Femur (tissue), 1 donor: ENCODE measurements around the gene HAAO.

Experiments used
- DNase-seq: peaks from one replicate; pipeline ENCODE4 v3.0.0-alpha.2; 2017

Gene HAAO

DNA sequence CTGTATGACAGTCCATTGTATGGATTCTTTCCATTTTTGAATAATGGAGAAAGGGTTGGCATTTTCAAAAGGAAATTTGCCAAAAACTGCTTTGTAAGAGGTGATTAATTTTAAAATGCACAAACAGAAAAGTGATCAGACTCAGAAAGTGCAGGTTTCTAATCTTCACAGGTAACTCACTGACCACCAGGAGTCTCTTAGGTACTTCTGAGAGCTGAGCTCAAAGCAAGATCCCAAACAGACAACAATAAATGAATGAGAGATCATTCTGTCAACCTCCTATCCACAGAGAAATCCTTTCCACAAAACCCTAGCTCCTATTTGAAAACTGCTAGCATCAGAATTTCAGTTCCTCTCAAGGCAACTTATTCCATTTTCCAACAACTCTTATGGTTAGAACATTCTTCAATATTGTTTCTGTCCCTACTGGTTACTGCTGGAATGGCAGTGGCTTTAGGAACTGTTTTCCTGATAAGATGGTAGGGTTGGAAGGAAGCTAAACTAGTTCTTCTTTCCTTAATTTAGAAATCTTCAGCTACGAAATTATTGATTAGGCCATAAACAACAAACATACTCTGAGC lies 20.6 kb upstream of the HAAO start:
- no peak for DNase-seq

DNA sequence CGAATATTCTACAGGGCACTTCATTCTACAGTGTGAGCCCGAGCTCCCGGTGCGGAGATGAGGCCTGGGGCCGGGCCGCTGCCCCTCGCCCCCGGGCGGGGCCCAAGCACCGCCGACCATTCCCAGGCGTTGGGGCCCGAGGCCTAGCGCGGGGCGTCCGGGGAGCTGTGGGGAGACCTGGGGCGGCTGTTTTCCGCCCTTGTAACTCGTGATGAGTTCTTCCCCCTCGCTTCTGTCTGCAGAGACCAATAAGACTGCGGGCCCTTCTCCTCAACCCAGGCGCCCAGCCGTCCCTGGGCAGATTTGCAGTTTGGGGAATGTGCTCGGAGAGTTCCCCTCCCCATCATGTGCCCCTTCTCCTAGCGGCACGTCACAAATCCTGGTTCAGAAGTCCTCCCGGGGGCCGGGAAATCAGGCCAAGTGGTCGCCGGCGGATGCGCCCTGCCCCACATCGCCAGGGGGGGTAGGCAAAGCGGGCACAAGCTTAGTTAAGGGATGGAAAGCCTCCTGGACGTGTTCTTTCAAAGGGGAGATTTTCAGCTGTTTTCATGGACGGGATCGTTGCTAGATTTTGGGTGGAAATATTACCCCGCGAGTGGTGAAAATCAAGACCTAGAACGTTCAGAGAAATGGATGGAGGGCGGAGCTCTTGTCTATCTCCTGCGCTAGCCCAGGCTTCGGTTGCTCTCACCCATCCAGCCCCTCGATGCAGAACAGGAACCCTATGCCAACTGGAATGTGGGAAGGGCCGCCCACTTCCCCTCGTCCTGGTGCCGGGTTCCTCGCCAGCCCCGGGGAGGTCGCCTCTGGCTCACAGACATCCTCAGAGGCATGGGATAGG lies 18.8 kb upstream of the HAAO start:
- peak; percentile 79 for DNase-seq

DNA sequence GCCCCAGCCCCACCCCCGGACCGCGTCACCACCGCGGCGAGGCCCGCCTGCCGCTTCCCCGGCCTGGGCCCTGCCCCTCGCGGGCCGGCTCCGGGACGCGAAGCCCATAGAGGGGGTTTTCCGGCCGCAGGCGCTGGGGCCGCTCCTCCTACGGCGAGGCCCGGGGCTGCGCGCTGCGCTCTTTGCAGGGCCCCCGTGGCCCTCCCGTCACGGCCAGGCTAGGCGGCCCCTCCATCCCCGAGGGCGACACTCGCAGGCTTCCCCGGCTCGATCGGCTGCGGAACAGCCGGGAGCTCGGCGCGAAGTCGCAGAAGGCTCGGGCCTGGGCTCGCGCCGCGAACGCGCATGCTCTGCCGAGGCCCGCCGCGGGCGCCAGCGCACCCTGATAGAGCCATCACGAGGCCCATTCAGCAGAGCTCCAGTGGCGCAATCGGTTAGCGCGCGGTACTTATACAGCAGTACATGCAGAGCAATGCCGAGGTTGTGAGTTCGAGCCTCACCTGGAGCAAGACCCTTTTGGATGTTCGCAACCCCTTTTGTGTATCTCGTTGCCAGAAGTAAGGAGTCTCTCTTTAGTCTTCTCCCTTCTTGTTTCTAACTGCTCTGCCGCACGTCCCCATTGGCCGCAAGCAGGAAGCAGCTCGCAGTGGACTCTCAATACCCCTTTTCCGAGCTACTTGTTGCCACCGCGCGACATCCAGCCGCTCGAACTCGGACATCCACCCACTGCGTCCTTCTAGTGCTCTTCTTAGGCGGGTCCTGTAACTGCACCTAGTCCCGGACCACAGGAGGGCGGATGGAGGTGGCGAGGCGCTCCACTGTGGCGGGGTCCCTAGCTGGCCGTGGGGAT lies 18.0 kb upstream of the HAAO start:
- DNase-seq, result peak; percentile 98

DNA sequence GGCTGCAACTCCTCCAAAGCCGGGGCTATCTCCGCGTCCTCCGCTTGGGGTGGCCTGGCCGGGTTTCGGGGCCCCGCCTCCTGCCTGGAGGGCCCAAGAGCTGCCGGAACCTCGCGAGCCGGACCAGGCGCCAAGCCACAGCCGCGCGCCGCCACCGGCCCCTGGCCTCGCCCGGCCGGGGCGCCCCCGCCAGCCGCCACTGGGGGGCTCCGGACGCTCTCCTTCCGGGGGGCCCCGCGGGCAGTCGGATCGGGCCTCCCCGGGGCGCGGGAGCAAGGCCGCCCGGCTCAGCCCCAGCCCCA lies 17.4 kb upstream of the HAAO start:
- DNase-seq, result peak; percentile 91

DNA sequence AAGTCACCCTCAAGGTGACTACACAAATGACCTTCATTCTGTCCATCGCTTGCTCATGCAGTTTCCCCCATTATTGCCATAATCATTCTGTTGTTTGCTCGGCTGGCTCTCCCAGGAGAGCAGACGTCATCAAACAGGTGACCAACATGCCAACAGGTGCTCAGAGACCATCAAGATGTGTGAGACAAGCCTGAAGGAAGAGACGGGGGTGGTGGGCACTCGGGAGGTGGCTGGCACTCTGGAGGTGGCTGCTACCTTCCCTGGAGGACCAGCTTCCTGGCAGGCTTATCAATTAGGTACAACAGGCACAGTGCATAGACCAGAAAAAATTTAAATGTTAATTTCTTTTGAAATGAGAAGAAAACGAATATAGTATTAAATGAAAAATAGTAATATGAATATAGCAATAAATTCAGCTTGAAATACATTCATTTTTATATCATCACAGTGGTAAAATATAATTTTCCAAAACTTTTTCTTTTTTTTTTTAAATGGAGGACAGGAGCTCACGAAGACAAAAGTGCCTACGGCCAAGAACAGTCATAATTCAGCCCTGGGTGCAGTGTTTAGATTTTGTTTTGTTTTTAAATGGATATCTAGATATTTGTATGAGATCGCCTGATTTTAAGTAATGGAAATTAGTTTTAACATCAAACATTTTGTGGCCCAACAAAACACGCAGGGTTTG lies 16.9 kb upstream of the HAAO start:
- no peak for DNase-seq

DNA sequence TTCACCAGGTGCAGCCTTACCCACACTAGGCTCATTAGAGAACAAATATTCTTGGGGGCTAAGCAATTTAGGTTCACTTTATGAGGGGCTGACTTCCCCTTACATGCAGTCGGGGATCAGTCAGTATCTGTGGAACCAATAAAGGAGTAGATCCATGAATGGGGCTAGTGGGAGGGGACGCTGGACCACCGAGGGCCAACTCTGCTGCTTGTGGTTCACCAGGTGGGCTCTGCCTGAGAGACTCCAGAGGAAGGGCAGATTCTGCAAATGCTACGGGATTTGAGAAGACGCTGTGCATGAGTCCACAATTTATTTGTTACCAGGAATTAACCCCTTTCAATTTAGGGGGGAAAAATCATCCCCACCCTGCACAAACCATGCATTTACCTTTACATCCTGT lies 15.9 kb upstream of the HAAO start:
- DNase-seq, result no peak

DNA sequence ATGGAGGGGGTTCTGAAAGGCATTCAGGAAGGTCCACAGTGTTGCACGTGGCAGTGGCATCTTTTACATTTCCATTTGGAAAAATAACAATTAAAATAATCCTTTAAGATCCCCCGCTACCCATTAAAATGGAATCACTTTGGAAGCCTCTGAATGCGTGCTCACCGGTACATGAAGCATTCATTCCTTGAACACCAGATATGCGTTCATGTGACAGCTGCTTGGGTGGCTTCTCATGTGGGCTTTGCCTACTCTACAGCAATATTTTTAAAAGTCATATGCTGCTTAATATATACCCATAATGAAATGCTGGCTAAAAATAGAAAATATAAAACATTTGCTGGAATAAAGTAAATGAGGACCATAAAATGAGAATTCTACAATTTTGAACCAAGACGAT lies 14.4 kb upstream of the HAAO start:
- no peak for DNase-seq

DNA sequence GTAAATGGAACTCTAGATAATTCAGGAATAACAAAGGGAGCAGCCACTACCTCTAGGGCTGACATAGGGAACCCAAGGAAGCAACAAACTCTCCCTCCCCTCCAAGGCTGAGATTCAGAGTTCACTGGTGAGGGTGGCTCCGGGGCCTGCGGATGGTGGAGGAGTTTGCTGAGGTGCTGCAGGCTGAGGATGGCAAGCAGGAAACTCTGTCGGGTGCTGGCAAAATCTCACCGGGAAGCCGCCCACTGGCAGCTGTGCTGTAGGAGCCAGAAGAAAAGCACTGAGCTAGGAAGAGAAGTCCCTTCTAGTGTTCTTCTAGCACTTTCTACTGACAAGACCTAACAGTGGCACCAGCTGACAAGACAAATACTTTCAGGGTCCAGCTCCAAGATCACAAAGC lies 12.5 kb upstream of the HAAO start:
- no peak for DNase-seq

DNA sequence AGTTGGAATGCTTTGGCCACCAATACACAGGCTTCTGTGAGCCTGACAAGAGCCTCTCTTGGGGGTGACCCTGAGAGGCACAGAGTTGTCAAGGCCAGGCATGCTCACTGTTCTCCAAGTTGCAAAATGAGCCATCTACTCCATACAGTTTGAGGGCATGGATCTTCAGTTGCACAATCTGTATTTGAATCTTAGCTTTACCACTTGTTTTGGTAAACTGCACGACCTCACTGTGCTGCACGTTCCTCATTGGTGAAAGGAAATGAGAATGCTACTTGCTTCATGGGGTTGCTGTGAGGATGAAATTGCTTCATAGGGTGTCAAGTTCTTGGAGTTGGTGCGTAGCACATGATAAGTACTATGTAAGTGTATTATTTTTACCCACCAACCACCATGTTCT lies 12.0 kb upstream of the HAAO start:
- no peak for DNase-seq

DNA sequence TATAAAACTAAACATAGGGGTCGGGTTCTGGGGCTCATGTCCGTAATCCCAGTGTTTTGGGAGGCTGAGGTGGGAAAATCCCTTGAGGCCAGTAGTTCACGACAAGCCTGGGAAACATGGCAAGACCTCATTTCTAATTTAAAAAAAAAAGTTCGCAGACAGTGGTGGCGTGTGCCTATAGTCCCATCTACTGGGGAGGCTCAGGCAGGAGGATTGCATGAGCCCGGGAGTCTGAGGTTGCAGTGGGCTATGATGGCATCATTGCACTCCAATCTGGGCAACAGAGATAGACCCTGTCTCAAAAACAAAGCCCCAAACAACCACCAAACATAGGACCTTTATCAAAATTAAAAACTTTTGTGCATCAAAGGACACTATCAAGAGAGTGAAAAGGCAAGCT lies 9.8 kb upstream of the HAAO start:
- no peak for DNase-seq

DNA sequence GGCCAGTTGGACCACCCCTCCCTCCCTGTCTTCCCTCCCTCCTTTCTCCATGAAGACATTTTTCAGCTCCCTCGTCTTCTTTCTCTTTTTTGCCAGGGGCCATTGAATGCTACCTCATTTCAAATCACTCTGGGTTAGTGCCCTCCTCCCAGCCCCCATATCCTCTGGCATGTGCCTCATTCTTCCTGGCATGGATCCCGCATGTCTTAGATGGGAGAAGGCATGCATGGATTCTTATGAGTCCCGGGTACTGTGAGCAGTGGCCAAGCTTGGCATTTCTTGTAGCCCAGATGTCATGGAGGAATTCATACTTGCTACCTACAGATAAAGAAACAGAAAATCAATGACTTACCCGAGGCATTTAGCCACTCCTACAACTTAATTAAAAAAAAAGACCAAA lies 9.0 kb upstream of the HAAO start:
- no peak for DNase-seq

DNA sequence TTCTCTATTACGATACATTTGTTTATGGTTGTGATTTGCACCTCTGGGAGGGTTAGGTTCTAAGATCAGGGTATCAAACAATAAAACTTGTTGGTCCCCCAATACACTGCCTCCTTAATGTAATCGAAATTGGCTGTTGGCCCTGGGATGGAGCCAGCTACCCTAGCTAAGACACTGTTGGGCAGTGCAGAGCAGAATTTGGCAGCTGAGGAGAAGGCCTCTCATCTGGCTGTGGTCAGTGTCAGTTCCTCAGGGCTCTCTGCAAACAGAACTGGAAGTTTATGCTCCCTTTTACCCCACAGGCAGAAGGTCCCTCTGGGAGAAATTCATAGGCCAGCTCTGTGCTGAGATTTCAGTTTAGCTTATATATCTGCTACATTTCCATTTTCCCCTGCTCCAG lies 8.6 kb upstream of the HAAO start:
- no peak for DNase-seq

DNA sequence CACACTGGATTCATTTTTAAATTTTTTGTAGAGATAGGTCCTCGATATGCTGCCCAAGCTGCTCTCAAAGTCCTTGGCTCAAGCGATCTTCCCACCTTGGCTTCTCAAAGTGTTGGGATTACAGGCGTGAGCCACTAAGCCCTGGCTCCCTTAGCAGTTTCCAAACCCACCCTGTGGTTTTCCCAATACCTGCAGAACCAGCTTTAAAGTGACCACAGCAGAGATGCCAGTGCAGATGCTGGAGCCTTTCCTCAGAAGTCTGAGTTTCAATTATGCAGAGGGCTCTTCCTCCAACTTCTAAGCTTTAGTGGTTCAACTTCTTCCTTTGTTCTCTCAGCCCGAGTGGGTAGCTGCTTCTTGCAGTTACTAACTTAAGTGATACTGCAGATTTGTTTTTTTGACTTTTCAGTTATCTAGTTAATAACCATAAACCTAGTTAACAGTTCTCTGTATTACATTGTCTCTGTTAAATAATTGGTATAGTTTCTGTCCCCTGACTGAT lies 8.1 kb upstream of the HAAO start:
- DNase-seq, result no peak

DNA sequence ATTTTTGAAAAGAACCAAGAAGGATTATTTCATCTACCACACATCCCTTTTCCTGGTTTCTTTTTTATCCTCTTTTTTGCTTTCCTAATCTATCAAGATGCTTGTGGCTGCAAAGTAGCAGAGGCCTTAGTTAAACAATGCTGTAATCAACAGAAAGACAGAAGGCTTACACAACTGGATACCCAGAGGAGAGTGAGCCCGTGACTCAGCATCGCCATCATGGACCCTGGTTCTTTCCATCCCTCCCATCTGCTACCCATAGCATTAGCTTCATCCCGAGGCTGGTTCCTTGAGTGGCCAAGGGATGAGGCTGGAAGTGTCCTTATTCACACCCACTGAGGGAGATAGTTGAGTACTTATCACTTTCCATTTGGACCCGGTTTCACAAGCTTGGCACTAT lies 7.5 kb upstream of the HAAO start:
- no peak for DNase-seq

DNA sequence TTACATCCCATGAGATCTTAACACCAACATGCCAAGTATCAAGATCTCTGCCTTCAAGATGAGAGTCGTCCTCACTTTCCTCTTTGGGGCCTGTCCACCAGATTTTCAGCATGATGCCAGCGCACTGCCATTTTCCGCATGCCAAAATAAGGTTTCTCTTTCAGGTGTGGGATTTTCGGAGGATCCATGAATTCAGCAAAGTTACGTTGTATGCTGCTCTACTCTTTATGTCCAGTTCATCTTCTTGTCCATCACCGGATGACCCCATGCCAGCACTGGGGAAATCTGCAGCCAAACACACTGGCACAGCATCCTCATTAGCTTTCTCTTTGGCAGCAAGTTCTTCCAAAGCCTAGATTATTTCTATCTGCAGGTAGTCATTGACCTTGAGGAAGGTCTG lies 4.9 kb upstream of the HAAO start:
- no peak for DNase-seq

DNA sequence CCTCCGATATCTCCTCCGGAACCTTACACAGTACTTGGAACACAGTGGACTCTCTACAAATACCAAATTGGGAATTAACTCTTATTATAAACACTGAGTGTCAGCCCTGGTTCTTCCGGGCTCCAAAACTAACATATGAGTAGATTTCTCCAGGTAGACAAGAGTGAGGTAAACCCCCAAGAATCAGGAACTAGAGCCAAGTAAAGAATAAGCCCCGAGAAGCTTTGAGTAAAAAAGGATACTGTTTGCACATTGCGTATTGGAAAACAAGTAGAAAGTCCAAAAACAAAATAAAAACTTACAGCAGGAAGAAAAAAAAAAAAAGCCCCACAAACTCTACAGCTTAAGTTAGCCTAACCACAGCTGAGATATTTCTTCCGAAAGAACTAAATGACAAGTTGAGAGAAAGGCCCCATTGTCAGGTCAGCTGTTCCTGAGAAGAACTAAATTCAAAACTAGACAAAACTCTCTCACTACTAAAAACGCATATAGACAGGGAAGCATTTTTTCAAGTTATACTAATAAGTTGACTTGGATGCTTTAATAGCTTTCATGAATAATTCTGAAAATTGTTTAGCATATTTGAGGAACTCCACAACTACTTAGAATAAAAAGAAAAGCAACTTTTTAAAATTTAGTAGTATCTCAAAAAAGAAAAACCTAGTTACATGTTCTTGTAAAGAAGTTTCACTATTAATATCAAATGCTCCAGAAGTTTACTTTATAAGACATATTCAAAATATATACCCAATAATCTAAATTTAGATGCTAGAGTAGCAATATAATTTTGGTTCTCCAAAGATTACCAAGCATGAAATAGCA lies 4.3 kb upstream of the HAAO start:
- DNase-seq, result no peak

DNA sequence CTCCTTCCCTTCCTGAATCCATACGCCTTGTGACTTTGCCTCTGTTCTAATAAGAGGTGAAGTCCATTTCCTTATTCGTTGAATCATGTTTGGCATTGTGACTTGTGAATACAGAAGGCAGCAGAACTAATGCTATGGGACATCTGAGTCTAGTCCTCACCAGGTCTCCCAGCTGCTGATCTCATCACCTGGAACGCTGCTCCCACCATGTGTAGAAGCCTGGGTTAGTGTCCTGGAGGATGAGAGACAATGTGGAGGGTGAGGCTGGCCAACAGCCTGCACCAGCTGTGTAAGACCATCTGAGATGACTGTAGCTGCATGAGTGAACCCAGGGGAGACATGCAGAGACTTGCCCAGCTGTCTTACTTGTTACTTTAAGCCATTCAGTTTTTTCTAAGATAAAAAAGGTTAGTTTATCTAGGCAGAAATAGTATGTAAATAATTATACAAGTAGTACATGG lies 3.5 kb upstream of the HAAO start:
- no peak for DNase-seq

DNA sequence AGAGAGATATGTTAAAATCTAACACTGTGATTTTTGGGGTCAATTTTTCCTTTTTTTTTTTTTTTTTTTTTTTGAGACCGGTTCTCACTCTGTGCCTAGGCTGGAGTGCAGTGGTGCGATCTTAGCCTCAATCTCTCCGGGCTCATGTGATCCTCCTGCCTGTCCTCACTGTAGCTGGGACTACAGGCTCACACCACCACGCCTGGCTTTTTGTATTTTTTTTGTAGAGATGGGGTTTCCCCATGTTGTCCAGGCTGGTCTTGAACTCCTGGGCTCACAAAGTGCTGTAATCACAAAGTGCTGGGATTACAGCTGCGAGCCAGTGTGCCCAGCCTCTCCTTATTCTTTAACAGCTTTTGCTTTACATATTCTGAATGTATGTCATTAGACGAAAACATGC lies 2.9 kb upstream of the HAAO start:
- DNase-seq, result no peak

DNA sequence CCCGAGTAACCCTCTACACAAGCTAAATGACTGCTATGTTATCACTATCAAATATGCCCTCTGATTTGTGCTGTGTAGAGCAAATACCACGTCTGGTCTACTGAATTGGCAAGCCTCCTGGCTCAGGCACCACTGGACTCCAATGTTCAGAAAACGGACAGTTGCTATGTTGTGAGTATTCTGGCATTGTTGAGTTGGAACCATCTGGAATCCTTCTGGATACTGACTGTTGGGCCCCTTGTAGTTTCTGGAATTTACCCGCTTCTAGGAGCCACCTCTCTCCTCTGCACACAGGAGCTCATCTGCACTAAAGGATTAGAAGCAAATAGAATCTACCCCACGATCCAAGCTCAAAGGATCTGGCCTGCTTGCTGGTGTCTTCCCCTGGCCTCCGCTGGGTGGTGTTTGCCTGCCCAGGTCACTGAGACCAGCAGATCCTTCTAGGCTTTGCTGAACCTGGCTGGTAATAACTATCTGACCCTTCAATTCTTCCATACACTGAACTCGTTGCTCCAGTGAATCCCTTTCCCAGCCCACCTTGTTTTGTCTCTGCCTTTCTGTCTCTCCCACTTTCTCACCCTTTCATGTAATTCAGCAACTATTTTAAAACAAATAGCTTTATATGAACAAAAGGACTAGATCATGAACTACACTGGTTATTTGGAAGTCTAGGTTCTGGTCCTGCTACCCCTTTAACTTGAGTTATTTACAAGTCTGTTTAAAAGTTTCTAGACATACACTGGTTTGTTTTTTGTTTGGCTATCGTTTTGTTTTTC lies 2.1 kb upstream of the HAAO start:
- no peak for DNase-seq

DNA sequence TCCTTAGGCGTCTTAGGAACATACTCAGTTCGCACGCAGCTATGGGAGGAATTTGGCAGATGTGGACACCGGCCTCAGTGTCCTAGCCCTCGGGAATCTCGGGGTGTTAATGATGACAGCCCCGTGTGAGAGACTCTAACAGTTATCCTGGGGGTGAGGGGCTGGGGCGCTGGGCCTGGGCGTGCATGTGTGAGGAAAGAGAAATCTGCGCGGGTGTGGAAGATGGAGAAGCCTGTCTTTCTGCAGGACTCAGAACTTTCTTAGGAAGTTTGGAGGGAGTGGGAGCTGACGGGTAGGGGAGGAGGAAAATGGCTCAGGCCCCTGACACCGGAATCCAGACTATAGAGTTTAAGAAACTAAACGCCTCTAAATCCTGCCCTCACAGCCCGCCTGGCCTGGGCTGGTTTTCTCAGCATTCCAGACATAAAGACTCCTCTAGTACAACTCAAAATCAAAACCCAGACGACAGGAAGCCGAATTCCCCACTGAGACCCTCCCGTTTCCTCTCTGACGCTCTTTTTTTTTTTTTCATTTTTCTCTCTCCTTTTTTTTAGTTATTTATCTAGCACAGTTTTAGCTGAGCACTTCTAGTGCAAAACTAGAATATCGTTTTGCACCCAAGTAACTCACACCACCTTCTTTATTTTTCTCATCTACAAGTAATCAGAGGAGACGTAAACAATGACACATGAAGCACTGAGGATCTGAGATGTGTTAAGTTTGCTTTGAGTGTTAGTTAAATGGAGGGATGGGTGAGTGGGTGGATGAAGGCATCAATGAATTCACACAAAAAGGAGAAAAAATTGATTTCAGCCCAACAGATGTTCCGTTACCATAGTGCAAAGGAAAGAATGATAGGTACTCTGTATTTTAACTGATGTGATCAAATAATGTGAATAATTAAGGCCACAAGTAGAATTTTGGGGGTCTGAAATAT lies 1.2 kb upstream of the HAAO start:
- peak; percentile 76 for DNase-seq
